Stimulated activated CD4-positive, alpha-beta T cell treated with anti-CD3 and anti-CD28 coated beads, Interleukin-1b, Interleukin-23, amount 100 ng/mL, for 4 hours (primary cell): ENCODE measurements around the gene CFAP251.
"Not testable (repeated sequence)": the region's sequence is repeated elsewhere in the genome, so short reads cannot be mapped to it uniquely, and the experiment has no call there.

Source experiments
- DNase-seq, 2 donors: peaks; one replicate each; pipeline ENCODE4 v3.0.0-alpha.2; 2020; ENCODE audit warnings: low read depth in 2 of 2

CFAP251 gene

DNA sequence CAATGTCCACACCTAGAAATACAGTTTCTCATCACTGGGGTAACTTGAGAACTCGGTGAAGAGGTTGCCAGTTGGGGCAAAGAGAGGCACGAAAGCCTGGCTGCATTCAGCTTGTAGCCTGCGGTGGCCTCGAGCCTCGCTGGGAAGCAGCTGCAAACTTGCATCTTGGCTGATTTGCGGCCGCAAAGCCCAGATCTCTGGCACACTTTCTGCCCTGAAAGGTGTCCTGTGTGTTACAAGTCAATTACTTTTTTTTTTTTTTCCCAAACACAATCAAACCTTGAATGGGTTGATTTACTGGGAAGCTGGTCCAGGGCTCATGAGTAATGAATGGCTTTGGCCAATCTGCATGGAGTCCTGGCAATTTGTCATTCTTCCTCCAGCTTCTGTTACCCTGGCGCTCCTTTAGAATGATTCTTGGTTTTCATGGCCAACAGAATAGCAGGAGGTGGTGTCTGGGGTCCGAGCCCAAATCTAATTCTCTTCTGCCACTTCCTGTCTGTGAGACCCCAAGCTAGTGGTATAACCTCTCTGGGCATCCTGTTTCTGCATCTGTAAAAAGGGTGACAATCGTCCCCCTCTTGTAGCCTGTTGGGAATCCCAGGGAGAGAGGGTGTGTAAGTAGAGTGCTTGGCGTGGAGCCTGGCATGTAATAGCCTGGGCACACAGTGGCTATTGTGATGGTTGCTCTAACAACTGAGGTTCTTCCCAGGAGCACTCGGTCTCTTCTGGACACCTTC, 109.9 kb downstream of the CFAP251 start:
- no peak for DNase-seq

DNA sequence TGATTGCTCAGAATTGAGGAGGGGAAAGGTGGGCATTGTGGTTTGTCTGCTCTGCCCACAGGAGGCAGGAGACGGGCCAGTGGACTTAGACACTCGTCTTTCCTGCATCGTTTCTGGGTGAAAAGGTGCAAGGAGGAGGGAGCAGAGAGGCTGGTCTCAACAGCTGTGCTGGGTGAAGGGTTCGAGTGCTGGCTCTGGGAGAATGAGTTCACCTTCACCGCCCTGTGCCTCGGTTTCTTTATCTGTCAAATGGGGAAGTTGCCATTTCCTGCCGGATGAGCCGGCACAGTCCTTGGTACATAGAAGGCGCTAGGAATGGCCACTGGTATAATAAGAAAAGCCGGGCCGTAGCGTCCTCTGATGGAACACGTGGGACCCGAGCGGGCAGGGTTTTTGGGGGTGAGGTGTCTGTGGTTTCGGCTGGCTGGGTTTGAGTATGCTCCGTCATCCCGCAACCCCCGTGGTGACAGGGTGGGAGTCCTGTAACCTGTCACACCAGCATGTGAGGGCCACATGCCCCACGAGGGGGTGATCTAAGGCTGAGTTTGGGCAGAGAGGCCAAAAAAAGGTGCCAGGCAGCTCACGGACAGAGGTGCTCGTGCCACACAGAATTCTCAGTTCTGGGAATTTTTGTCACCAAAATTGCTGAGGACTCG, 110.6 kb downstream of the CFAP251 start:
- DNase-seq: no peak

DNA sequence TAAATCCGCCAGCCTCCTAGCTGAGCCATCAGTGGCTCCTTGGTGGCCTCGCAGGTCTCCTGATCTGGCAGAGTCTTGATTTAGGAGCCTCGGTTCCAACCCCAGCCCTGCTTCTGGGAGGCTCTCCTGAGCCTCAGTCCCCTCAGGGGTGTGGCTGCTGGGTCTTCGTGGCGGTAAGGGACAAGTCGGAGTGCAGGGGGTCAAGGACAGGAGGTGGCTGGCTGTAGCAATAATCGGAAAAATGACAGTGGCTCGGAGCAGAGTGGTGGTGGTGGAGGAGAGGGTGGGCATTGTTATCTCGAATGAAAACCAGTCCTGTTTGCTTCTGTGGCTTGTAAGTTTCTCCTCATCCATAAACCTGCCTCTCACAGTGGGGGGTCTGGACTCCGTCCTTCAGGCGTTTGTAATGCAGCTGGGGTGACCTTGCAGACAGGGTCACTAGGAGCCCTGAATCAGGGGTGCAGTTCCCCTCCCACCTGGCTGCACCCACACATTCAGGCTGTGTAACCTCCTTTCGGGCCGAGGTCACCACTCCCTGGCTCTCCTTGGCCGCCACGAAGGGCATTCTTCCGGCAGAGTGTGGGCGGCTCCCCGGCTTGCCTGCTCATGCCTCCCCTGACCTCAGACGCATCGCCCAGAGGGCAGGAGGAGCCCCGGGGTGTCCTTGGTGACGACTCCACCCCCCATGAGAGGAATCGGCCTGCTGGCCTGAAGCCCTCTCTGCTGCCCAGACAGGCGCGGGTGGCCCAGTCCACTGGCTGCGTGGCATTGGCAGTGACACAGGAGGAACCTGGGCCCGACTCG, 111.4 kb downstream of the CFAP251 start:
- no peak for DNase-seq

GRCh38 chr12:122030424-122031035, 112.1 kb downstream of the CFAP251 start:
- no peak for DNase-seq

DNA sequence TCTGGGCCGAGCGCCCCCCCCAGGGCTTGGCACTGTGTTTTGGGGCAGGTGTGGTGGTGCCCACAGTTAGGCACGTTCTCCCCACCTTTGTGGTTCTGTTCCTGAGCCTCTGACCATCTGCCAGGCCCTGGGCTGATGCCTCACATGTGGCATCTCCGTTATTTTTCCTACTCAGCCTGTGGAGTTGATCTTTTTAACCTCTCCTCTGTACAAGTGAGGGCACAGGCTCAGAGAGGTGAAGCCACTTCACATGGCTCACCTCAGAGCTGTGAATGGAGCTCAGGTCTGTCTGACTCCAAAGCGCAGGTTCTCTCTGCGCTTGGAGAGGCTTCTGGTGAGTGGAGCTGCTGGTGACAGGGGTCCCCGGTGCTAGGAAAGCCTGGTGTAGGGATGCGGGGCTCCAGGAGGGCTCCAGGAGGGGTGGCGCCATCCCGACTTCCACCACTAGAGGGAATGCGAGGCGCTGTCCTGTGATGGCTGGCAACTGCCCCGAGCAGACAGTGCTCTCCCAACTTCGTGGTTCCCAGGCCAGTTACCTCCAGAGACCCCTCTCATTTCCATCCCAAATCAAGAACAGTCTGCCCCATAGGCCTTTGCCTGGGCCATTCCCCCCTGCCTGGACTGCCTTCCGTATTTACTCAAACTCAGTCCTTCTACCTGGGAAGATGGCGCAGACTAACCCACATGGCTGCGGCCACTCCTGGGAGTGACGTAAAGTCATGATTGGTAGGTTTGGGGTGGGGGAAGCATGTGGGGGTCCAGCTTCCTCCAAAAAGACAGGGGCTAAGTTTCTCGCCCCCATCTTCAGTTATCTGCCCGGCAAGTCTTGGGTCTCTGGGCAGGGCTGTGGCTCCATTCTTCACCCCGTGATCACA, 113.2 kb downstream of the CFAP251 start:
- peak; percentile 45 to 63 for DNase-seq

DNA sequence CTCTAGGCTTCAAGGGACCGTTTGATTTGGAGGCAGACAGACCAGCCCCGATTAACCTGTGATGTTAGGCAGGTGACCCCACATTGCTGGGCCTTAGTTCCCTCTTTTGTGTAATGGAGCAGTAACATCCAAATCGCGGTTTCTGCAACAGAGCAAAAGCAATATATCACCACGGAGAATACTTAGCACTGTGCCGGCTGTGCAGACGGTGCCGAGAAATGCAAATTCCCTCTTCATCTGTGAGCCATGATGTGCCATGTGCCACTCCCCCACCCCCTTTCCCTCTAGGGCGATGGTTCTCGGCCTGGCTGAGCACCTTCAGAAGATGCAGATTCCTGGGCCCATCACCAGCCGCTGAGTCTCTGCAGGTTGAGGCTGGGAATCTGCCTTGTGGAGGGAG, 114.2 kb downstream of the CFAP251 start:
- DNase-seq: no peak

GRCh38 chr12:122035292-122035691, 116.9 kb downstream of the CFAP251 start:
- DNase-seq: no peak

DNA sequence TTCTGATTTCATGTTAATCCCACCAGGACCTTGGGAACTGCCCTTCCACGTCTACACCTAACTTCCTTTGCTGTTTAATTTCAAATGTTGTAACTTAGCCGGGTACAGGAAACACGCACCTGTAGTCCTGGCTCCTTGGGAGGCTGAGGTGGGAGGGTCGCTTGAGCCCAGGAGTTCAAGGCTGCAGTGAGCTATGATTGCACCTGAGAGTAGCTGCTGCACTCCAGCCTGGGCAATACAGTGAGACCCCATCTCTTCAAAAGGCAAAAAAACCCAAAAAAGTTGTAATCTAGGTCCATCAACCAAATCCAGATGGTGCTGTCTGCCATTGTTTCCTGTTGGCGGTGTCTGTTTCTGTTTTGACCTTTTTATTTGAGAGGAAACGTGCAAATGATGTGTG, 117.8 kb downstream of the CFAP251 start:
- no peak for DNase-seq

DNA sequence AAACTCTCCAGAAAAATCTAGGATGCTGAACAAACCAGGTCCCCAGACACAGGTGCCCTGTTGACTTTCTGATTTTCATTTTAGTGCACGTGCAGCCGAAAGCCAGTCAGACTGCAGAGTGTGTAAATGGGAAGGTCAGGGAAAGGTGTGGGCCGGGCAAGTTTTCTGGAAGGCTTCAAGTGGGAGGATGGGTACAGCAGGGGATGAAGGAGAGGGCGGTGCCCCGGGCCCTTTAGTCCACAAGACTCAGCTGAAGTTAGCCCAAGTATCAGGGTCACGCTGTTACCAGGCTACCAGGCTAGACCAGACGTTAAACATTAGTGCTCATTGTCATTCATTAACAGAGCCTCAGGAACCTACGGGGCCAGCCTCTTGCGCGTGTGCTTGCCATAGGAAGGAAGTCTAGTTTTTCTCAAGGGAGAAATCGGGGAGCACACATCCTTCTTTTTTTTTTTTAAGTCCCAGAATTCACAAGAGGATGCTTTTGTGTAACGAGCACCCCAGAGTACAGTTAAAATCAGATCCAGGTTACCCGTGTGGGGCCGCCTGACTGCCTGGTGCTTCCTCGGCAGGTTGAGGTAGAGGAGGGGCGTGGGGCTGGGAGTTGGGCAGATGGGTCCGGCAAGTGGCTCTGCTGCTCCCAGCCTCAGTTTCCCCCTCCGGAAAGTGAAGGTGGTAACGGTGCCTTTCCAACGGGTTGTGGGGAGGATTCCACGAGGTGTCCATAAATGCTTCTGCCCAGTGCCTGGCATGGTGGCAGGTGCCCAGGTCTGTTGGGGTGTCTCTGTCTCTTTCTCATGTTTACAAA, 122.4 kb downstream of the CFAP251 start:
- DNase-seq: no peak

GRCh38 chr12:122041458-122041857, 123.1 kb downstream of the CFAP251 start:
- DNase-seq: not testable (repeated sequence)

- DNase-seq: no peak
These were observed 124.5 kb downstream of the CFAP251 start for GRCh38 chr12:122042910-122043309.

DNA sequence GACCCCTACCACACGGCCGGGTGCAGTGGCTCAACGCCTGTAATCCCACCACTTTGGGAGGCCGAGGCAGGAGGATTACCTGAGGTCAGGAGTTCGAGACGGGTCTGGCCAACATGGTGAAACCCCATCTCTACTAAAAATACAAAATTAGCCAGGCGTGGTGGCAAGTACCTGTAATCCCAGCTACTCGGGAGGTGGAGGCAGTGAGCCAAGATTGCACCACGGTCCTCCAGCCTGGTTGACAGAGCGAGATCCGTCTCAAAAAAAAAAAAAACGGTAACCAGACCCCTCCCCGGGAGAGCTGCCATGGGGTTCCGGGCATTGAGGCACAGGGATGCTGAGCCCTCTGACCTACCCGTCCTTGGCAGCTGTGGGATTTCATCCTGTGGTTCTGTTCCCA, 125.1 kb downstream of the CFAP251 start:
- DNase-seq: no peak

DNA sequence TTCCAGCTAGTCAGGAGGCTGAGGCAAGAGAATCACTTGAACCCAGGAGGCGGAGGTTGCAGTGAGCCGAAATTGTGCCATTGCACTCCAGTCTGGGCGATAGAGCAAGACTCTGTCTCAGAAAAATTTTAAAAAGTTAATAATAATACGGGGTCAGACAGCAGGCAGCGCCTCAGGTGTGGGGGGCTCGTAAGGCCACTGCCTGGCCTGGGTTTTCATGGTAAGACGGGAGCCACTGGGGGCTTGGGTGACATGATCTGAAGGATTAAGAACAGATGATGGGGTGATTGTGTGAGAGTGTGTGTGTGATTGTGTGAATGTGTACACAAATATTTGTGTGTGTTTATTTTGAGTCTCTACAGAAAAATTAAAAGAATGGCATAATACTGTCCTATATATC, 126.9 kb downstream of the CFAP251 start:
- no peak for DNase-seq

- no peak for DNase-seq
These were observed 127.8 kb downstream of the CFAP251 start for GRCh38 chr12:122046145-122046544.

DNA sequence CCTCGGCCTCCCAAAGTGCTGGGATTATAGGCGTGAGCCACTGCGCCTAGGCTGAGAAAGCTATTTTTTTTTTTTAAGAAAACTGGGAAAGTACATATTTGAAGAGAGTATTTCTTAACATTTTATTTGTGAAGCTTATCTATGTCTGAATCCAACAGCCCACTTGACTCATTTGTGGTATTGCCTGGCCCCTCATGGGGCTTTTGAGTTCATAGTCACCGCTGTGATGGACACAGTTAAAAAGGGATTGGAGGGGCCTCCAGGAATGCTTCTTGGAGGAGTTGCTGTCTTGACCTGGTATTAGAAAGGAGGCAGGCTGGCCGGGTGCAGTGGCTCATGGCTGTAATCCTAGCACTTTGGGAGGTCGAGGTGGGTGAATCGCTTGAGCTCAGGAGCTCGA, 129.8 kb downstream of the CFAP251 start:
- no peak for DNase-seq

DNA sequence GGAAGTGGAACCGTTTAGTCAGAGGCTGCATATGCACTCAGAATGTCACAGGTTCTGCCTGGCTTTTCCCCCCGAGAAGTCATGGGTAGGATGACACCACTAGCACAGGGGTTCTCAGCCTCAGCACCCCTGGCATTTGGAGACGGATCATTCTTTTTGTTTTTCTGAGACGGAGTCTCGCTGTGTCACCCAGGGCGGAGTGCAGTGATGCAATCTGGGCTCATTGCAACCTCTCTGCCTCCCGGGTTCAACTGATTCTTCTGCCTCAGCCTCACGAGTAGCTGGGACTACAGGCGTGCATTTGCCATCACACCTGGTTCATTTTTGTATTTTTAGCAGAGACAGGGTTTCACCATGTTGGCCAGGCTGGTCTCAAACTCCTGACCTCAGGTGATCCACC, 131.4 kb downstream of the CFAP251 start:
- DNase-seq: no peak

- DNase-seq: no peak
These were observed 132.3 kb downstream of the CFAP251 start for GRCh38 chr12:122050706-122051105.

DNA sequence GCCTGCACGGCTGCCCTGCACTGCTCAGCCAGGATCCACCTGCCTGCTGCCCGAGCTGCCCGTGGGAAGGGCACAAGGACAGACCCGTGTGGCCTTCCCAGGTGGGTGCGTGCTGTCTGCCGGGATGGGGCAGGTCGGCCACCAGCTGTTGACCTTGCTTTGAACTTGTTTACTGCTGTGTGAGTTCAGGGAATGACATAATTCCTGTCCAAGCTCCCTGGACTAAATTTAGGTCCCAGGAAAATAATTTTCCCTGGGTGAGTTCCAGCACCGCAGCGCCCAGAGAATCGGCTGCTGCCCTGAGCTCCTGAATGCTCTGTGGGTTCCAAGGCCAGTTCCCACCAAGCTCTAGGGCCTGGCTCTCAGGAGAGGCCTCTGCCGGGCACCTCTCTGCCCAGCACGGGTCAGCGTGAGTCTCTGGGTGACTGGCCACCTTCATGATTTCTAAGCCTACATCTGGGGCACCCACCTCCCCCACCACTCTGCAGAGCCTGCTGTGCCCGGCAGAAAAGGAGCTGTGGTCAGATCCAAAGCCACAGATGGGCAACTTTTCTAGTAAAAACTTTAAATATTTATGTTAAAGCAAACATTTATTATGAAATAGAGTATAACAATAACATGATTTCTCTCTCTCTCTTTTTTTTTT, 133.0 kb downstream of the CFAP251 start:
- DNase-seq: no peak

DNA sequence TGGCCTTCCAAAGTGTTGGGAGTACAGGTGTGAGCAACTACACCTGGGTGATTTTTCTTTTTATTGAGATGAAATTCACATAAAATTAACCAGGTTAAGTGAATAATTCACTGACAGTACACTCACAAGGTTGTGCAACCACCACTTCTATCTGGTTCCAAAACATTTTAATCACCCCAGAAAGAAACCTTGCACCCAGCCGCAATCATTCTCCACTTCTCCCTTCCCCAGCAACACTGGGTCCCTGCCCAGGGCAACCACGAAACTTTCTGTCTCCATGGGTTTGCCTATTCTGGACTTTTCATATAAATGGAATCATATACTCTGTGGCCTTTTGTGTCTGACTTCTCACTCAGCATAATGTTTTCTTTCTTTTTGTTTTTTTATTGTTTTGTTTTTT, 133.9 kb downstream of the CFAP251 start:
- DNase-seq: no peak
